Measurements from ENCODE around the gene CHML. TPM values are rescaled to one million over a fixed set of nuclear protein-coding genes. Genes with fewer than 3 reads are reported as not detected.

CHML gene
- total RNA-seq, 1 experiment from 2014 or later = 19.3 TPM

GRCh38 chr1:241632987-241633386, 7.2 kb downstream of the CHML start:
- DNase-seq (ENCODE audit: low read depth, low spot score) (no peak), ATAC-seq (no peak)
- H3K36me3 ChIP-seq (ENCODE audit: control insufficient read depth, insufficient read depth, low read length) = peaks cover 5% of the 10 kb centered on the region
- no peak overlapping the region for H3K27ac ChIP-seq (ENCODE audit: low read length)
- in situ Hi-C loops (cut with HindIII; ENCODE audit: low pct_unique_long_range_greater_than_20kb, low sequenced_read_pairs) = no loop called here
- H3K27me3 ChIP-seq (ENCODE audit: control insufficient read depth, insufficient read depth, low read length) = no peaks in the 10 kb centered on the region
- peaks cover 2% of the 10 kb centered on the region; the same call in 1 of the 2 replicates for H3K4me1 ChIP-seq (ENCODE audit: control insufficient read depth, insufficient read depth, low read length)
- TF ChIP-seq POLR2AphosphoS5 (IDR thresholded peaks at IDR 0.05; ENCODE audit: low read depth, low read length) (no peak), SIN3A (IDR thresholded peaks at IDR 0.05; ENCODE audit: borderline replicate concordance, insufficient read depth, low read depth, low read length) (no peak), TCF7L2 (IDR thresholded peaks at IDR 0.05; ENCODE audit: low read depth, low read length) (no peak)
- TF ChIP-seq, protein P1, sequence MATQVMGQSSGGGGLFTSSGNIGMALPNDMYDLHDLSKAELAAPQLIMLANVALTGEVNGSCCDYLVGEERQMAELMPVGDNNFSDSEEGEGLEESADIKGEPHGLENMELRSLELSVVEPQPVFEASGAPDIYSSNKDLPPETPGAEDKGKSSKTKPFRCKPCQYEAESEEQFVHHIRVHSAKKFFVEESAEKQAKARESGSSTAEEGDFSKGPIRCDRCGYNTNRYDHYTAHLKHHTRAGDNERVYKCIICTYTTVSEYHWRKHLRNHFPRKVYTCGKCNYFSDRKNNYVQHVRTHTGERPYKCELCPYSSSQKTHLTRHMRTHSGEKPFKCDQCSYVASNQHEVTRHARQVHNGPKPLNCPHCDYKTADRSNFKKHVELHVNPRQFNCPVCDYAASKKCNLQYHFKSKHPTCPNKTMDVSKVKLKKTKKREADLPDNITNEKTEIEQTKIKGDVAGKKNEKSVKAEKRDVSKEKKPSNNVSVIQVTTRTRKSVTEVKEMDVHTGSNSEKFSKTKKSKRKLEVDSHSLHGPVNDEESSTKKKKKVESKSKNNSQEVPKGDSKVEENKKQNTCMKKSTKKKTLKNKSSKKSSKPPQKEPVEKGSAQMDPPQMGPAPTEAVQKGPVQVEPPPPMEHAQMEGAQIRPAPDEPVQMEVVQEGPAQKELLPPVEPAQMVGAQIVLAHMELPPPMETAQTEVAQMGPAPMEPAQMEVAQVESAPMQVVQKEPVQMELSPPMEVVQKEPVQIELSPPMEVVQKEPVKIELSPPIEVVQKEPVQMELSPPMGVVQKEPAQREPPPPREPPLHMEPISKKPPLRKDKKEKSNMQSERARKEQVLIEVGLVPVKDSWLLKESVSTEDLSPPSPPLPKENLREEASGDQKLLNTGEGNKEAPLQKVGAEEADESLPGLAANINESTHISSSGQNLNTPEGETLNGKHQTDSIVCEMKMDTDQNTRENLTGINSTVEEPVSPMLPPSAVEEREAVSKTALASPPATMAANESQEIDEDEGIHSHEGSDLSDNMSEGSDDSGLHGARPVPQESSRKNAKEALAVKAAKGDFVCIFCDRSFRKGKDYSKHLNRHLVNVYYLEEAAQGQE (IDR thresholded peaks at IDR 0.05; ENCODE audit: insufficient read depth in 1 of 2, low read depth in 2 of 2, low read length in 1 of 2) = no peak
- TF ChIP-seq, protein P2, sequence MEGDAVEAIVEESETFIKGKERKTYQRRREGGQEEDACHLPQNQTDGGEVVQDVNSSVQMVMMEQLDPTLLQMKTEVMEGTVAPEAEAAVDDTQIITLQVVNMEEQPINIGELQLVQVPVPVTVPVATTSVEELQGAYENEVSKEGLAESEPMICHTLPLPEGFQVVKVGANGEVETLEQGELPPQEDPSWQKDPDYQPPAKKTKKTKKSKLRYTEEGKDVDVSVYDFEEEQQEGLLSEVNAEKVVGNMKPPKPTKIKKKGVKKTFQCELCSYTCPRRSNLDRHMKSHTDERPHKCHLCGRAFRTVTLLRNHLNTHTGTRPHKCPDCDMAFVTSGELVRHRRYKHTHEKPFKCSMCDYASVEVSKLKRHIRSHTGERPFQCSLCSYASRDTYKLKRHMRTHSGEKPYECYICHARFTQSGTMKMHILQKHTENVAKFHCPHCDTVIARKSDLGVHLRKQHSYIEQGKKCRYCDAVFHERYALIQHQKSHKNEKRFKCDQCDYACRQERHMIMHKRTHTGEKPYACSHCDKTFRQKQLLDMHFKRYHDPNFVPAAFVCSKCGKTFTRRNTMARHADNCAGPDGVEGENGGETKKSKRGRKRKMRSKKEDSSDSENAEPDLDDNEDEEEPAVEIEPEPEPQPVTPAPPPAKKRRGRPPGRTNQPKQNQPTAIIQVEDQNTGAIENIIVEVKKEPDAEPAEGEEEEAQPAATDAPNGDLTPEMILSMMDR (IDR thresholded peaks at IDR 0.05) = no peak
- no peaks in the 10 kb centered on the region for H3K9me3 ChIP-seq (ENCODE audit: control insufficient read depth, insufficient read depth, low read depth, low read length)
- ChIA-PET POLR2A (no interaction called here), CTCF (interaction anchor here (0.6 kb wide), 1 partner anchor 189 kb away, joined by 3 read pairs; no protein-coding TSS in a partner anchor)
- H3K4me3 ChIP-seq (ENCODE audit: low read depth in 2 of 2, low read length in 2 of 2) = no peak overlapping the region
- intact Hi-C loops (cut with micrococcal nuclease; ENCODE audit: unreplicated experiment) = no loop called here
- no TSS peak for BruUV-seq (replicated peaks)

- peaks cover 5% of the 10 kb centered on the region; the same call in 1 of the 2 replicates for H3K36me3 ChIP-seq (ENCODE audit: control insufficient read depth, insufficient read depth, low read length)
- H3K27ac ChIP-seq (ENCODE audit: low read length) = no peak overlapping the region
- DNase-seq (ENCODE audit: low read depth, low spot score) (no peak), ATAC-seq (no peak)
- H3K4me1 ChIP-seq (ENCODE audit: control insufficient read depth, insufficient read depth, low read length) = peaks cover 8% of the 10 kb centered on the region; the same call in 1 of the 2 replicates
- ChIA-PET CTCF (no interaction called here), POLR2A (no interaction called here)
- no peaks in the 10 kb centered on the region for H3K9me3 ChIP-seq (ENCODE audit: control insufficient read depth, insufficient read depth, low read depth, low read length)
- in situ Hi-C loops (cut with HindIII; ENCODE audit: low pct_unique_long_range_greater_than_20kb, low sequenced_read_pairs) (no loop called here), intact Hi-C loops (cut with micrococcal nuclease; ENCODE audit: unreplicated experiment) (no loop called here)
- H3K27me3 ChIP-seq (ENCODE audit: control insufficient read depth, insufficient read depth, low read length) = no peaks in the 10 kb centered on the region
- BruUV-seq (replicated peaks) = no TSS peak
- no peak overlapping the region for H3K4me3 ChIP-seq (ENCODE audit: low read depth in 2 of 2, low read length in 2 of 2)
- TF ChIP-seq, protein P1 (IDR thresholded peaks at IDR 0.05; ENCODE audit: insufficient read depth in 1 of 2, low read depth in 2 of 2, low read length in 1 of 2) = no peak
Measured at GRCh38 chr1:241631674-241632073, 8.5 kb downstream of the CHML start.

Measured in Panc1 (cell line).